Panc1 (cell line): ENCODE data around the gene ANKRD30A. TPM values are rescaled to one million over a fixed set of nuclear protein-coding genes. Genes with fewer than 3 reads are reported as not detected.

Source experiments
- ATAC-seq: fragments of 200-7000 bp; cut with Tn5 transposase; 2 replicates; pipeline ENCODE4 v1.9.1; 2020; ENCODE audit warnings: mild to moderate bottlenecking, moderate library complexity
- BruUV-seq: library from RNA; stranded (reverse); fragments of 400-500 nt; replicated peaks from 2 replicates; lab custom pipeline; 2021; lab: Mats Ljungman, UMichigan
- CTCF ChIA-PET: fragments of 300-600 bp; sonication (Branson Sonifier 250); formaldehyde crosslinking; loops from one replicate; lab custom pipeline; 2022; ENCODE audit warnings: antibody characterized with exemption; lab: Charles Lee
- POLR2A ChIA-PET: fragments of 300-600 bp; sonication (Branson Sonifier 250); formaldehyde crosslinking; loops from one replicate; lab custom pipeline; 2022; ENCODE audit warnings: antibody characterized with exemption; lab: Charles Lee
- DNase-seq: peaks from one replicate; pipeline ENCODE4 v3.0.0-alpha.2; 2010; ENCODE audit warnings: low read depth, low spot score
- H3K27ac ChIP-seq: 2 replicates; pipeline ENCODE4 v1.5.1; 2011; ENCODE audit warnings: mild to moderate bottlenecking, low read length, inconsistent platforms
- H3K27me3 ChIP-seq: fragments of 200-500 bp; sonication (Bioruptor generic); 2 replicates; pipeline ENCODE4 v1.6.0; 2014; ENCODE audit warnings: low read length, inconsistent platforms; ENCODE audit not compliant: control insufficient read depth, insufficient read depth
- H3K36me3 ChIP-seq: fragments of 200-500 bp; sonication (Bioruptor generic); 2 replicates; pipeline ENCODE4 v1.5.1; 2014; ENCODE audit warnings: inconsistent platforms, mild to moderate bottlenecking, low read length, moderate library complexity; ENCODE audit not compliant: control insufficient read depth, insufficient read depth
- H3K4me1 ChIP-seq: 2 replicates; pipeline ENCODE4 v1.5.1; 2011; ENCODE audit warnings: inconsistent platforms, mild to moderate bottlenecking, low read length, moderate library complexity; ENCODE audit not compliant: control insufficient read depth, insufficient read depth
- H3K4me3 ChIP-seq, 2 experiments: 2 replicates each; pipeline ENCODE4 v1.5.1; 2011 to 2012; ENCODE audit warnings: low read depth in 2 of 2, low read length in 2 of 2, mild to moderate bottlenecking in 2 of 2, inconsistent platforms in 1 of 2, moderate library complexity in 1 of 2
- H3K9me3 ChIP-seq: fragments of 200-500 bp; sonication (Bioruptor generic); 2 replicates; pipeline ENCODE4 v1.5.1; 2014; ENCODE audit warnings: low read depth, mild to moderate bottlenecking, inconsistent platforms, low read length, moderate library complexity; ENCODE audit not compliant: control insufficient read depth, insufficient read depth
- CTCF ChIP-seq: fragments of 450-650 bp; IDR thresholded peaks from 2 replicates; pipeline ENCODE4 v1.5.1; 2017; ENCODE audit warnings: mild to moderate bottlenecking
- POLR2AphosphoS5 ChIP-seq: IDR thresholded peaks from 2 replicates; pipeline ENCODE4 v1.6.1; 2012; ENCODE audit warnings: mild to moderate bottlenecking, low read depth, low read length, moderate library complexity
- REST ChIP-seq, 2 experiments: IDR thresholded peaks; 2 replicates each; pipeline ENCODE4 v1.6.1; 2011 to 2012; ENCODE audit warnings: low read depth in 2 of 2, control low read depth in 1 of 2, low read length in 1 of 2, mild to moderate bottlenecking in 1 of 2, moderate library complexity in 1 of 2; ENCODE audit not compliant: insufficient read depth in 1 of 2
- SIN3A ChIP-seq: IDR thresholded peaks from 2 replicates; pipeline ENCODE4 v1.6.1; 2012; ENCODE audit warnings: low read depth, mild to moderate bottlenecking, low read length, moderate library complexity, borderline replicate concordance; ENCODE audit not compliant: insufficient read depth
- TCF7L2 ChIP-seq: IDR thresholded peaks from 2 replicates; pipeline ENCODE4 v1.6.1; 2011; ENCODE audit warnings: mild to moderate bottlenecking, low read depth, low read length, inconsistent platforms
- in situ Hi-C: cut with HindIII; loops from 2 replicates; pipeline ENCODE4 v1.10.0; 2016; ENCODE audit warnings: low sequenced_read_pairs, low pct_unique_long_range_greater_than_20kb
- intact Hi-C: fragments of 100-400 bp; cut with micrococcal nuclease; formaldehyde crosslinking; loops from one replicate; pipeline ENCODE4 v1.10.0; 2022; ENCODE audit not compliant: unreplicated experiment
- total RNA-seq: library from RNA; stranded (reverse); gene quantifications from one replicate; pipeline ENCODE4 v1.2.1, GENCODE V29; 2021; ENCODE audit not compliant: unreplicated experiment

ANKRD30A gene
- total RNA-seq, 1 experiment from 2014 or later, result not detected

- Histone ChIP-seq H3K4me3 (no peak overlapping the region), H3K9me3 (no peaks in the 10 kb centered on the region), H3K27ac (no peak overlapping the region), H3K4me1 (no peaks in the 10 kb centered on the region), H3K36me3 (no peaks in the 10 kb centered on the region), H3K27me3 (no peaks in the 10 kb centered on the region)
- in situ Hi-C loops (no loop called here), intact Hi-C loops (no loop called here)
- no TSS peak for BruUV-seq
- ATAC-seq, result no peak
- DNase-seq, result no peak
- ChIA-PET CTCF (no interaction called here), POLR2A (no interaction called here)
- TF ChIP-seq CTCF (no peak), POLR2AphosphoS5 (no peak)
Observed at GRCh38 chr10:37109000-37109399, 16.4 kb upstream of the ANKRD30A start.

- ATAC-seq (no peak), DNase-seq (no peak)
- Histone ChIP-seq H3K9me3 (no peaks in the 10 kb centered on the region), H3K4me3 (no peak overlapping the region), H3K36me3 (no peaks in the 10 kb centered on the region), H3K27ac (no peak overlapping the region), H3K27me3 (no peaks in the 10 kb centered on the region), H3K4me1 (no peaks in the 10 kb centered on the region)
- BruUV-seq, result no TSS peak
- ChIA-PET POLR2A (no interaction called here), CTCF (no interaction called here)
- TF ChIP-seq REST (IDR thresholded peaks at IDR 0.05; ENCODE audit: insufficient read depth in 1 of 2, low read depth in 2 of 2, low read length in 1 of 2) (no peak), SIN3A (no peak), POLR2AphosphoS5 (no peak), CTCF (no peak), TCF7L2 (no peak)
- intact Hi-C loops (no loop called here), in situ Hi-C loops (no loop called here)
Observed at GRCh38 chr10:37124532-37124931, 866 bp upstream of the ANKRD30A start.

GRCh38 chr10:37125921-37126320 lies 523 bp downstream of the ANKRD30A start:
- in situ Hi-C loops (no loop called here), intact Hi-C loops (no loop called here)
- no TSS peak for BruUV-seq
- CTCF ChIA-PET, result no interaction called here
- no peak overlapping the region for H3K27ac ChIP-seq
- no peak for ATAC-seq
- no peaks in the 10 kb centered on the region for H3K4me1 ChIP-seq
- no peak overlapping the region for H3K4me3 ChIP-seq
- H3K27me3 ChIP-seq, result no peaks in the 10 kb centered on the region
- POLR2A ChIA-PET, result no interaction called here
- H3K9me3 ChIP-seq, result no peaks in the 10 kb centered on the region
- no peaks in the 10 kb centered on the region for H3K36me3 ChIP-seq
- no peak for DNase-seq
- TF ChIP-seq POLR2AphosphoS5 (no peak), CTCF (no peak), TCF7L2 (no peak), SIN3A (no peak), REST (IDR thresholded peaks at IDR 0.05; ENCODE audit: insufficient read depth in 1 of 2, low read depth in 2 of 2, low read length in 1 of 2) (no peak)
